RWPE2 (cell line): Measurements from ENCODE around the gene CPM.

Experiments
- ATAC-seq: fragments of 200-7000 bp; cut with Tn5 transposase; 3 replicates; pipeline ENCODE4 v1.9.1; 2021; ENCODE audit warnings: low read depth
- DNase-seq: peaks from one replicate; pipeline ENCODE4 v3.0.0-alpha.2; 2020; ENCODE audit warnings: low spot score
- H3K27ac ChIP-seq: fragments of 450-650 bp; 2 replicates; pipeline ENCODE4 v1.5.1; 2017; ENCODE audit warnings: mild to moderate bottlenecking; ENCODE audit not compliant: poor library complexity, severe bottlenecking
- H3K27me3 ChIP-seq: fragments of 250-450 bp; sonication (Bioruptor Pico); 2 replicates; pipeline ENCODE4 v1.5.1; 2021; ENCODE audit warnings: mild to moderate bottlenecking, moderate library complexity; ENCODE audit not compliant: insufficient read depth, poor library complexity, severe bottlenecking
- H3K36me3 ChIP-seq: fragments of 250-450 bp; sonication (Bioruptor Pico); 2 replicates; pipeline ENCODE4 v1.5.1; 2020; ENCODE audit warnings: low read depth, mild to moderate bottlenecking, moderate library complexity
- H3K4me1 ChIP-seq: fragments of 250-450 bp; sonication (Bioruptor Pico); 2 replicates; pipeline ENCODE4 v1.5.1; 2021; ENCODE audit warnings: mild to moderate bottlenecking, moderate library complexity; ENCODE audit not compliant: insufficient read depth, poor library complexity, severe bottlenecking
- H3K4me3 ChIP-seq: fragments of 250-450 bp; sonication (Bioruptor Pico); 2 replicates; pipeline ENCODE4 v1.5.1; 2021; ENCODE audit warnings: mild to moderate bottlenecking, moderate library complexity; ENCODE audit not compliant: severe bottlenecking
- H3K9me3 ChIP-seq: fragments of 250-450 bp; sonication (Bioruptor Pico); 2 replicates; pipeline ENCODE4 v1.5.1; 2021; ENCODE audit warnings: mild to moderate bottlenecking, moderate library complexity; ENCODE audit not compliant: severe bottlenecking
- TF ChIP-seq, protein P1 (sequence below): fragments of 450-650 bp; IDR thresholded peaks from one replicate; pipeline ENCODE4 v1.5.1; 2017; ENCODE audit warnings: mild to moderate bottlenecking, moderate library complexity; ENCODE audit not compliant: poor library complexity, severe bottlenecking

CPM gene

DNA sequence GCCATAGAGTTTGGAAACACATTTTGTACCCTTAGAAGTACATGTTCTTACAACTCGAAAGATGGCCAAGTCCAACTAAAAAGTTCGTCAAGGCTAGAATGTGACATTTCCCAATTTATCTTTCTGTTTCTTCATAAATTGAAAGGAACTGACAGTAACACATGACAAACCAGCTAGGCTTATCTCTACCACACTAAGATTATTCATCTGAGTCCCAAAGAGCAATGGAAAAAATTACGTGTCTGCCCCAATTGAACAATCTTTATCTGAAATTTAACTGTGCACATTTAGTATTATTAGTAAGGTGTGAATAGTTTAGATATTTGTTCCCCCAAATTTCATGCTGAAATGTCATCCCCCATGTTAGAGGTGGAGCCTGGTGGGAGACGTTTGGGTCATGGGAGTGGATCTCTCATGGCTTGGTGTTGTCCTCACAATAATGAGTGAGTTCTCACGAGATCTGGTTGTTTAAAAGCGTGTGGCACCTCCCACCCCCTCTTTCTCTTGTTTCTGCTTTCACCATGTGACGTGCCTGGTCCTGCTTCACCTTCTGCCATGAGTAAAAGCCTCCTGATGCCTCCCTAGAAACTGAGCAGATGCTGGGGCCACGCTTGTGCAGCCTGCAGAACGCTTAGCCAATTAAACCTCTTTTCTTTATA lies 13.3 kb downstream of the CPM start:
- Histone ChIP-seq H3K27ac (no peak overlapping the region), H3K9me3 (no peaks in the 10 kb centered on the region), H3K4me3 (no peak overlapping the region), H3K27me3 (no peaks in the 10 kb centered on the region), H3K36me3 (no peaks in the 10 kb centered on the region), H3K4me1 (peaks cover 10% of the 10 kb centered on the region)
- DNase-seq = no peak
- no peak for ATAC-seq
- TF ChIP-seq, protein P1, sequence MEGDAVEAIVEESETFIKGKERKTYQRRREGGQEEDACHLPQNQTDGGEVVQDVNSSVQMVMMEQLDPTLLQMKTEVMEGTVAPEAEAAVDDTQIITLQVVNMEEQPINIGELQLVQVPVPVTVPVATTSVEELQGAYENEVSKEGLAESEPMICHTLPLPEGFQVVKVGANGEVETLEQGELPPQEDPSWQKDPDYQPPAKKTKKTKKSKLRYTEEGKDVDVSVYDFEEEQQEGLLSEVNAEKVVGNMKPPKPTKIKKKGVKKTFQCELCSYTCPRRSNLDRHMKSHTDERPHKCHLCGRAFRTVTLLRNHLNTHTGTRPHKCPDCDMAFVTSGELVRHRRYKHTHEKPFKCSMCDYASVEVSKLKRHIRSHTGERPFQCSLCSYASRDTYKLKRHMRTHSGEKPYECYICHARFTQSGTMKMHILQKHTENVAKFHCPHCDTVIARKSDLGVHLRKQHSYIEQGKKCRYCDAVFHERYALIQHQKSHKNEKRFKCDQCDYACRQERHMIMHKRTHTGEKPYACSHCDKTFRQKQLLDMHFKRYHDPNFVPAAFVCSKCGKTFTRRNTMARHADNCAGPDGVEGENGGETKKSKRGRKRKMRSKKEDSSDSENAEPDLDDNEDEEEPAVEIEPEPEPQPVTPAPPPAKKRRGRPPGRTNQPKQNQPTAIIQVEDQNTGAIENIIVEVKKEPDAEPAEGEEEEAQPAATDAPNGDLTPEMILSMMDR = no peak

DNA sequence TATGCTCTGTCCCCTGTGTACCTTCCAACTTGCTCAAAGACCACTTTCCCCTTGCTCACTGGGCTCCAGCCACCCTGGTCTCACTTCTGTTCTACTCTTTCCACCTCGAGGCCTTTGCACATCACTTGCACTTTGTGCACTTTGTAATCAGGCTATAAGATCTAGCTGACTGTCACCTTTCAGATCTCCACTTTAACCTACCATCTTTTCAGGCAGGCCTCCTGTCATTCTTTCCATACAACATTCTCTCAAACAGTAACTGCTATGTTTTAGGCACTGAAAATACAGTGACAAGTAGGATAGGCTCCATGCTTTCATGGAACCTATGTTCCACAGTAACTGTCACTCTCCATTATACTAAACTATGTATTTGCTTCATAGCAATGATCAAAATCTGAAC lies 14.0 kb downstream of the CPM start:
- Histone ChIP-seq H3K27me3 (no peaks in the 10 kb centered on the region), H3K27ac (no peak overlapping the region), H3K36me3 (no peaks in the 10 kb centered on the region), H3K9me3 (no peaks in the 10 kb centered on the region), H3K4me3 (no peak overlapping the region), H3K4me1 (peaks cover 13% of the 10 kb centered on the region)
- DNase-seq = no peak
- ATAC-seq = no peak
- TF ChIP-seq, protein P1 = no peak

DNA sequence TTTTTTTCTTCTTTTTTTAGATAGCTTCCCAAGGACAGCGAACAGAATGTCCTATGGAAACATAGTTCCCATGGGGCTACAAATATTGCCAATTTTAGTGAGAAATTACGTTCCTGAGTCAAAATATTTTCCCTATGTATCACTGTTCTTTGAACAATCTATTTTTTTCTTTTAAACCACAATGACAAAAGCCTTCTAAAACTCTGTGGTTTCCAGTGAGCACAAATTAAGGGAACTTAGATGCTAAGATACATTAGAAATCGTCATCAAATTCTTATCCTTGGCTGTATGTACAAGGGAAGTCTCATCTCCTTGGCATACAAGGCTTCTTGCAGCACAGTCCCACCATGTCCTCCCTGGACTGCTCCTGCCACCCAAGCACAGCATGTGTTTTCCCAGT lies 17.9 kb downstream of the CPM start:
- H3K4me1 ChIP-seq = peaks cover 17% of the 10 kb centered on the region
- DNase-seq = no peak

DNA sequence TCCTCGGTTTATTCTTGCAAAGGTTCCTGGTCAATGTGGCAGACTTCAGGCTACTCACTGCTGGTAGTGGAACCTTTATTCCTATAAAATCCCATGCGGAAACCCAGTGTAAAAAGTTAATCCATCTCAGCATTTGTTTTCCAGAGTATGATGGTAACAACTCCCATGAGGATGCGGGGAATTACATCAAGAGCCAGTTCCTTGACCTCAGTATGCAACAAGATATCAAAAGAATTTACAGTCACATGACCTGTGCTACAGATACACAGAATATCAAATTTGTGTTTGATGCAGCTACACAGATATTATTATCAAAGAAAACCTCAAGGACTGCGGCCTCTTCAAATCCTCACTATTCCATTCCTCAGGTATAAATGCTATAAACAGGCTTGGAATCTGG lies 19.3 kb downstream of the CPM start:
- Histone ChIP-seq H3K36me3 (no peaks in the 10 kb centered on the region), H3K27me3 (no peaks in the 10 kb centered on the region), H3K4me3 (no peak overlapping the region), H3K27ac (no peak overlapping the region), H3K4me1 (peaks cover 17% of the 10 kb centered on the region), H3K9me3 (no peaks in the 10 kb centered on the region)
- no peak for DNase-seq
- no peak for ATAC-seq
- TF ChIP-seq, protein P1 = no peak

More for the DNA sequence above, 17.9 kb downstream of the CPM start:
- TF ChIP-seq, protein P1 = no peak
- Histone ChIP-seq H3K9me3 (no peaks in the 10 kb centered on the region), H3K27me3 (no peaks in the 10 kb centered on the region), H3K27ac (peak overlapping the region; percentile 27), H3K36me3 (no peaks in the 10 kb centered on the region), H3K4me3 (no peak overlapping the region)
- peak; percentile 84 for ATAC-seq

DNA sequence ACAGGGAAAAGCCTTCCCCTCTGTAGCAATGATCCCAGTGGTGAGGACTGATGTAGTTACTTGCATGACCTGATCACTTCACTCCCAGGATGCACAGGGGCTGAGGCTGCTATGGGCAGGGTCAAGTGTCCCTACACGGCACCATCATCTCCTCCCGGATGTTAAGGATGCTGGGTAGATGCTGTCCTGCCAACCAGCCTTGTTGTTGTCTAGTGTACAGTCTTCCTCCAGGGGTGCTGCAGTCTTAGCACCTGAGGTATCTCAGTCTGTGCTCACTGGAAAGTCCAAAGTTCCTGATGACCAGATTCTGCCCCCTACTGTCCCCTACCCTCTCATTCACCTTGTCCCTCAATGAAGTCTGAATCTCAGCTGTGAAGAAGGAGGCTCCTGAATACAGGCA lies 20.1 kb downstream of the CPM start:
- no peaks in the 10 kb centered on the region for H3K36me3 ChIP-seq
- TF ChIP-seq, protein P1 = no peak
- no peaks in the 10 kb centered on the region for H3K27me3 ChIP-seq
- H3K4me1 ChIP-seq = peaks cover 17% of the 10 kb centered on the region
- no peaks in the 10 kb centered on the region for H3K9me3 ChIP-seq
- no peak for DNase-seq
- ATAC-seq = no peak
- H3K27ac ChIP-seq = no peak overlapping the region
- no peak overlapping the region for H3K4me3 ChIP-seq
